Measurements from ENCODE around the gene IRX5. TPM values are rescaled to one million over a fixed set of nuclear protein-coding genes. Genes with fewer than 3 reads are reported as not detected.
A peak's percentile ranks its signal among the peaks of the same experiment; 100 is the strongest.

The IRX5 gene
- total and polyA plus RNA-seq, 2 donors from 2014 or later: 3.7 to 22.3 TPM

DNA sequence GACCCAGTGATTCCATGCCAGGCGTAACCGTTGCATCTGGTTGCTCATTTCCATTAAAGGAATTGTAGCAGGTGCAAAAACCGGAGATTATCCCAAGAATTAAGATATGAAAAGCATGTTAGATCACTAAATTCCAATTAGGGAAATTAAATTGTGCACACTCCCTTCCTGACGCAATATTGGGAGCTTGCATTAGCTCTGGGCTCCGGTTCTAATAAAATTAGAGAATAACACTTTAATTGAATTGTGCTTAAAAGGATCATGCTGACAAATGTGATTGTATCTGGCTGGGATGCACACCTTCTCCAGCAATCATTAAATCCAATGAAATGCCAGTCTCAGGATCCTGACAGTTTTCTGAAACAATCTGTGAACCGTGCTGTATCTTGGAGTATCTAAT, 38.1 kb downstream of the IRX5 start:
- Histone ChIP-seq H3K36me3 (ENCODE audit: control insufficient read depth in 2 of 3, insufficient read depth in 3 of 3, low read length in 3 of 3) (no peaks in the 10 kb centered on the region), H3K9me3 (ENCODE audit: control insufficient read depth in 2 of 3, insufficient read depth in 1 of 3, low read length in 3 of 3) (no peaks in the 10 kb centered on the region), H3K27me3 (ENCODE audit: control insufficient read depth, insufficient read depth, low read length) (no peaks in the 10 kb centered on the region), H3K27ac (ENCODE audit: low read depth in 2 of 2, low read length in 2 of 2) (no peak overlapping the region), H3K4me3 (ENCODE audit: low read length in 3 of 3) (no peak overlapping the region), H3K4me1 (ENCODE audit: control insufficient read depth in 2 of 3, insufficient read depth in 2 of 3, low read depth in 1 of 3, low read length in 3 of 3) (no peaks in the 10 kb centered on the region), H3K9ac (ENCODE audit: low read length in 3 of 3) (no peak overlapping the region)
- intact Hi-C loops (cut with DNase I): no loop called here
- DNase-seq: no peak
- TF ChIP-seq, protein P1, sequence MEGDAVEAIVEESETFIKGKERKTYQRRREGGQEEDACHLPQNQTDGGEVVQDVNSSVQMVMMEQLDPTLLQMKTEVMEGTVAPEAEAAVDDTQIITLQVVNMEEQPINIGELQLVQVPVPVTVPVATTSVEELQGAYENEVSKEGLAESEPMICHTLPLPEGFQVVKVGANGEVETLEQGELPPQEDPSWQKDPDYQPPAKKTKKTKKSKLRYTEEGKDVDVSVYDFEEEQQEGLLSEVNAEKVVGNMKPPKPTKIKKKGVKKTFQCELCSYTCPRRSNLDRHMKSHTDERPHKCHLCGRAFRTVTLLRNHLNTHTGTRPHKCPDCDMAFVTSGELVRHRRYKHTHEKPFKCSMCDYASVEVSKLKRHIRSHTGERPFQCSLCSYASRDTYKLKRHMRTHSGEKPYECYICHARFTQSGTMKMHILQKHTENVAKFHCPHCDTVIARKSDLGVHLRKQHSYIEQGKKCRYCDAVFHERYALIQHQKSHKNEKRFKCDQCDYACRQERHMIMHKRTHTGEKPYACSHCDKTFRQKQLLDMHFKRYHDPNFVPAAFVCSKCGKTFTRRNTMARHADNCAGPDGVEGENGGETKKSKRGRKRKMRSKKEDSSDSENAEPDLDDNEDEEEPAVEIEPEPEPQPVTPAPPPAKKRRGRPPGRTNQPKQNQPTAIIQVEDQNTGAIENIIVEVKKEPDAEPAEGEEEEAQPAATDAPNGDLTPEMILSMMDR (IDR thresholded peaks at IDR 0.05; ENCODE audit: borderline replicate concordance, extremely low read depth, insufficient read depth): no peak
- FAIRE-seq: no peak

DNA sequence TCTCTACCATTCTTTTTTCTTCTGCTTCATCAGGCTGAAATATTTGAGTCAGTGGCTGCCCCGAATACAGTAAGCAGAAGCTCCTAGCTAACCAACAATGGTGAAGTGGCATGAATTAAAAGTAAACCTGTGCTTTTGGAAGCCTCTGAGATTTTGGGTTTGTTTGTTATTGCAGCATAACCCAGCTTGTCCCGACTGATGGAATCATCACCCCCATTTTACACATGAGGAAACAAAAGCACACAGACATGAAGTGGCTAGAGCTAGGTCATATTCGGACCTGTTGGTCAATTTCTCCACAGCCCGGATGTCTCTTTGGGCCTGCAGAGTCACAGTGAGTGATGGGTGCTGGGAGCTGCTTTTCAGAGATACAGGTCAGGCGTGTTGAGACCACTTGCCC, 39.4 kb downstream of the IRX5 start:
- Histone ChIP-seq H3K27me3 (ENCODE audit: control insufficient read depth, insufficient read depth, low read length) (no peaks in the 10 kb centered on the region), H3K27ac (ENCODE audit: low read depth in 2 of 2, low read length in 2 of 2) (no peak overlapping the region), H3K9ac (ENCODE audit: low read length in 3 of 3) (no peak overlapping the region), H3K36me3 (ENCODE audit: control insufficient read depth in 2 of 3, insufficient read depth in 3 of 3, low read length in 3 of 3) (no peaks in the 10 kb centered on the region), H3K4me3 (ENCODE audit: low read length in 3 of 3) (no peak overlapping the region), H3K9me3 (ENCODE audit: control insufficient read depth in 2 of 3, insufficient read depth in 1 of 3, low read length in 3 of 3) (no peaks in the 10 kb centered on the region), H3K4me1 (ENCODE audit: control insufficient read depth in 2 of 3, insufficient read depth in 2 of 3, low read depth in 1 of 3, low read length in 3 of 3) (no peaks in the 10 kb centered on the region)
- TF ChIP-seq, protein P1 (IDR thresholded peaks at IDR 0.05; ENCODE audit: borderline replicate concordance, extremely low read depth, insufficient read depth): no peak
- DNase-seq: no peak
- intact Hi-C loops (cut with DNase I): no loop called here
- FAIRE-seq: no peak

DNA sequence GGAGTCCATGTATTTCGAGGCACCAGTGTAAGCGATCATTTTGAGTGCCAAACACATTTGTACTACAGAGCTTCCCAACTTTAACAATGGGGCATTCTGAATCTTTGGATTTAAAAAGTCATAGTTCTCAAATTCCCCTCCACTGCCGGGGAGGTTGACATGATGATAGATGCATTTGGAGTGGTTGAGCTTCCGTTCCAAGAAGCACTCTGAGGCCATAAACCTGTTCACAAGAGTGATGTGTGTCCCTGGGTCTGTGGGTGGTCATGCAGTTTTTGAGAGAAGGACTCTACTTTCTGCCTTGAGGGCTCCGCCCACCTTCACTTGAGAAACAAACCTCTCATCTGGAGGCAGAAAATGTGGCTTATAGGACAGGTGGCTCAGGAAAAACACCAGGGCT, 43.7 kb downstream of the IRX5 start:
- intact Hi-C loops (cut with DNase I): no loop called here
- H3K36me3 ChIP-seq (ENCODE audit: control insufficient read depth in 2 of 3, insufficient read depth in 3 of 3, low read length in 3 of 3): no peaks in the 10 kb centered on the region
- H3K4me1 ChIP-seq (ENCODE audit: control insufficient read depth in 2 of 3, insufficient read depth in 2 of 3, low read depth in 1 of 3, low read length in 3 of 3): no peaks in the 10 kb centered on the region
- TF ChIP-seq, protein P1 (IDR thresholded peaks at IDR 0.05; ENCODE audit: borderline replicate concordance, extremely low read depth, insufficient read depth): no peak
- H3K4me3 ChIP-seq (ENCODE audit: low read length in 3 of 3): no peak overlapping the region
- FAIRE-seq: no peak
- no peak overlapping the region for H3K27ac ChIP-seq (ENCODE audit: low read depth in 2 of 2, low read length in 2 of 2)
- H3K27me3 ChIP-seq (ENCODE audit: control insufficient read depth, insufficient read depth, low read length): no peaks in the 10 kb centered on the region
- no peaks in the 10 kb centered on the region for H3K9me3 ChIP-seq (ENCODE audit: control insufficient read depth in 2 of 3, insufficient read depth in 1 of 3, low read length in 3 of 3)
- DNase-seq: peak in 4 of 5 donors; percentile 54 to 91 (median 85)
- no peak overlapping the region for H3K9ac ChIP-seq (ENCODE audit: low read length in 3 of 3)

DNA sequence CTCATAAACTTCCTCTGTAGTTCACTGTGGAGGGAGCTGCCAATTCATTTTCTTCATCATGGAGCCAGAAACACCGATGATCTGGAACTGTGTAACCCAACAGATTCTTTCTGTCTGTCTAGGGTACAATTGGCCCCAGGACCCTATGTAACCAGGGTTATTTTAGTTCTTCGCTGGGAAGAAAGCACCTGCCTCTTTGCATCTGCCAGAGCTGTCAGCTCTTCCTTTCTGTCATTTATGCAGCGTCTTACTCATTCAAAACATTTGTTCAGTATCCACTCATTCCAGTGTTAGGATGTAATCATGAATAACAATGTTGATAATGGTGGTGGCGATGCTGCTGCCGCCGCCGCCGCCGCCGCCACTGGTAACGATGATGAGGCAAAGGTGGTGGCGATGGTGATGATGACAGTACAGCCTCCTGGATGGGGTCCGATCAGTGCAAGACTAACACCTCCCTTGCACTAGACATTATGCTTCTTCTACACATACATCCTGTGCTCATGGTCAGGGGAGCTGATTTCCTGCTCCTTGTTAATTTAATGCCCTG, 46.1 kb downstream of the IRX5 start:
- Histone ChIP-seq H3K27ac (ENCODE audit: low read depth in 2 of 2, low read length in 2 of 2) (no peak overlapping the region), H3K9ac (ENCODE audit: low read length in 3 of 3) (no peak overlapping the region), H3K36me3 (ENCODE audit: control insufficient read depth in 2 of 3, insufficient read depth in 3 of 3, low read length in 3 of 3) (no peaks in the 10 kb centered on the region), H3K27me3 (ENCODE audit: control insufficient read depth, insufficient read depth, low read length) (no peaks in the 10 kb centered on the region), H3K4me1 (ENCODE audit: control insufficient read depth in 2 of 3, insufficient read depth in 2 of 3, low read depth in 1 of 3, low read length in 3 of 3) (no peaks in the 10 kb centered on the region), H3K9me3 (ENCODE audit: control insufficient read depth in 2 of 3, insufficient read depth in 1 of 3, low read length in 3 of 3) (no peaks in the 10 kb centered on the region), H3K4me3 (ENCODE audit: low read length in 3 of 3) (no peak overlapping the region)
- DNase-seq (no peak), FAIRE-seq (no peak)
- intact Hi-C loops (cut with DNase I): no loop called here
- TF ChIP-seq, protein P1 (IDR thresholded peaks at IDR 0.05; ENCODE audit: borderline replicate concordance, extremely low read depth, insufficient read depth): no peak
